ENCODE results near the gene PRLHR.

PRLHR gene

GRCh38 chr10:118595598-118596425, at the start of gene PRLHR:
Gene PRLHR (minus strand): TSS chr10:118595648. CDS start chr10:118595244, 404 bp downstream.
- ChIA-PET CTCF (interaction anchor here (0.6 to 0.9 kb wide), 2 partner anchors 18 to 27 kb away, joined by 5 read pairs; no protein-coding TSS in a partner anchor), POLR2A (ENCODE audit: low non-redundant PET) (no interaction called here)
- no peak within 1 kb of the TSS for H3K27ac ChIP-seq
- no peak for TF ChIP-seq CTCF (conservative IDR thresholded peaks at IDR 0.05; ENCODE audit: low read depth)
- peak; percentile 42 for DNase-seq (ENCODE audit: low spot score)

- CTCF ChIA-PET, result no interaction called here
- no peak for DNase-seq (ENCODE audit: low spot score)
- POLR2A ChIA-PET (ENCODE audit: low non-redundant PET), result no interaction called here
Observed at GRCh38 chr10:118642228-118642627, 46.8 kb upstream of the PRLHR start.

GRCh38 chr10:118638680-118639079, 43.2 kb upstream of the PRLHR start:
- H3K27ac ChIP-seq, result no peak overlapping the region
- no peak for TF ChIP-seq CTCF (conservative IDR thresholded peaks at IDR 0.05; ENCODE audit: low read depth)
- ChIA-PET POLR2A (ENCODE audit: low non-redundant PET) (no interaction called here), CTCF (interaction anchor here (0.7 kb wide), 1 partner anchor 25 kb away, joined by 3 read pairs; no protein-coding TSS in a partner anchor)
- no peak for DNase-seq (ENCODE audit: low spot score)

More at GRCh38 chr10:118642228-118642627, 46.8 kb upstream of the PRLHR start:
- H3K27ac ChIP-seq, result no peak overlapping the region
- no peak for TF ChIP-seq CTCF (conservative IDR thresholded peaks at IDR 0.05; ENCODE audit: low read depth)

- POLR2A ChIA-PET (ENCODE audit: low non-redundant PET), result no interaction called here
- no peak for DNase-seq (ENCODE audit: low spot score)
- no peak for TF ChIP-seq CTCF (conservative IDR thresholded peaks at IDR 0.05; ENCODE audit: low read depth)
- CTCF ChIA-PET, result interaction anchor here (0.5 to 0.7 kb wide), 5 partner anchors 9 to 235 kb away, joined by 3 to 6 read pairs (median 4); no protein-coding TSS in a partner anchor
- no peak overlapping the region for H3K27ac ChIP-seq
Observed at GRCh38 chr10:118635674-118636402, 40.4 kb upstream of the PRLHR start.

GRCh38 chr10:118633786-118634185, 38.3 kb upstream of the PRLHR start:
- no peak for DNase-seq (ENCODE audit: low spot score)
- no peak for TF ChIP-seq CTCF (conservative IDR thresholded peaks at IDR 0.05; ENCODE audit: low read depth)
- ChIA-PET CTCF (interaction anchor here (0.9 kb wide), 1 partner anchor 69 kb away, joined by 4 read pairs; no protein-coding TSS in a partner anchor), POLR2A (ENCODE audit: low non-redundant PET) (no interaction called here)
- no peak overlapping the region for H3K27ac ChIP-seq

GRCh38 chr10:118629211-118629610, 33.8 kb upstream of the PRLHR start:
- POLR2A ChIA-PET (ENCODE audit: low non-redundant PET), result no interaction called here
- no peak for DNase-seq (ENCODE audit: low spot score)
- no peak overlapping the region for H3K27ac ChIP-seq
- no peak for TF ChIP-seq CTCF (conservative IDR thresholded peaks at IDR 0.05; ENCODE audit: low read depth)
- CTCF ChIA-PET, result interaction anchor here (0.6 kb wide), 1 partner anchor 61 kb away, joined by 4 read pairs; no protein-coding TSS in a partner anchor

All from RWPE1 (cell line).